Fibroblast of villous mesenchyme (primary cell): ENCODE measurements around the gene SSUH2. TPM values are rescaled to one million over a fixed set of nuclear protein-coding genes. Genes with fewer than 3 reads are reported as not detected.
A peak's percentile ranks its signal among the peaks of the same experiment; 100 is the strongest.

ENCODE experiments used
- DNase-seq: peaks from one replicate; pipeline ENCODE4 v3.0.0-alpha.2; 2010; ENCODE audit warnings: low read depth
- H3K4me3 ChIP-seq: 2 replicates; pipeline ENCODE4 v1.5.1; 2011; ENCODE audit warnings: low read depth, mild to moderate bottlenecking, low read length
- CTCF ChIP-seq: IDR thresholded peaks from 2 replicates; pipeline ENCODE4 v1.5.1; 2012; ENCODE audit warnings: low read depth, mild to moderate bottlenecking, low read length; ENCODE audit not compliant: insufficient read depth
- total RNA-seq: library from RNA; depleted of rRNA; stranded (reverse); fragments of >200 nt; gene quantifications from 2 replicates; pipeline ENCODE4 v1.2.3, GENCODE V29; 2012

The SSUH2 gene
- total RNA-seq, 1 donor, result not detected

GRCh38 chr3:8627201-8627940 is 17.2 kb downstream of the SSUH2 start:
- no peak for TF ChIP-seq CTCF
- DNase-seq, result no peak
- no peak overlapping the region for H3K4me3 ChIP-seq

GRCh38 chr3:8625991-8626390 is 18.6 kb downstream of the SSUH2 start:
- no peak overlapping the region for H3K4me3 ChIP-seq
- no peak for TF ChIP-seq CTCF
- DNase-seq, result no peak

GRCh38 chr3:8624612-8625011 is 20.0 kb downstream of the SSUH2 start:
- no peak for DNase-seq
- TF ChIP-seq CTCF, result no peak
- H3K4me3 ChIP-seq, result no peak overlapping the region

GRCh38 chr3:8623741-8624140 is 20.9 kb downstream of the SSUH2 start:
- H3K4me3 ChIP-seq, result no peak overlapping the region
- TF ChIP-seq CTCF, result no peak
- DNase-seq, result no peak

GRCh38 chr3:8622873-8623691 is 21.5 kb downstream of the SSUH2 start:
- no peak overlapping the region for H3K4me3 ChIP-seq
- peak; percentile 95 for TF ChIP-seq CTCF
- DNase-seq, result peak; percentile 77

- DNase-seq, result peak; percentile 92
- no peak overlapping the region for H3K4me3 ChIP-seq
- no peak for TF ChIP-seq CTCF
Measured at GRCh38 chr3:8621872-8622271, 22.7 kb downstream of the SSUH2 start.
